Measurements from ENCODE around the gene ANKRD53.

The ANKRD53 gene

GRCh38 chr2:70987386-70987785, 9.0 kb downstream of the ANKRD53 start:
- TF ChIP-seq FOXP2 (optimal IDR thresholded peaks at IDR 0.05; ENCODE audit: borderline replicate concordance, extremely low read depth, extremely low read length, insufficient read depth) (no peak), TAF1 (IDR thresholded peaks at IDR 0.05; ENCODE audit: borderline replicate concordance, insufficient read depth, low read length) (no peak), SIN3A (IDR thresholded peaks at IDR 0.05; ENCODE audit: borderline replicate concordance, insufficient read depth, low read length) (no peak), POLR2AphosphoS5 (IDR thresholded peaks at IDR 0.05; ENCODE audit: low read depth, low read length) (no peak), REST (IDR thresholded peaks at IDR 0.05; ENCODE audit: insufficient read depth in 1 of 2, low read depth in 2 of 2, low read length in 2 of 2) (no peak)

- TF ChIP-seq FOXP2 (optimal IDR thresholded peaks at IDR 0.05; ENCODE audit: borderline replicate concordance, extremely low read depth, extremely low read length, insufficient read depth) (no peak), POLR2AphosphoS5 (IDR thresholded peaks at IDR 0.05; ENCODE audit: low read depth, low read length) (no peak), REST (IDR thresholded peaks at IDR 0.05; ENCODE audit: insufficient read depth in 1 of 2, low read depth in 2 of 2, low read length in 2 of 2) (no peak)
Measured at GRCh38 chr2:70988151-70988550, 9.7 kb downstream of the ANKRD53 start.

GRCh38 chr2:70988726-70989648, 10.6 kb downstream of the ANKRD53 start:
- TF ChIP-seq REST (IDR thresholded peaks at IDR 0.05; ENCODE audit: insufficient read depth in 1 of 2, low read depth in 2 of 2, low read length in 2 of 2) (no peak), POLR2AphosphoS5 (IDR thresholded peaks at IDR 0.05; ENCODE audit: low read depth, low read length) (no peak), TAF1 (IDR thresholded peaks at IDR 0.05; ENCODE audit: borderline replicate concordance, insufficient read depth, low read length) (no peak), FOXP2 (optimal IDR thresholded peaks at IDR 0.05; ENCODE audit: borderline replicate concordance, extremely low read depth, extremely low read length, insufficient read depth) (no peak)

GRCh38 chr2:70990216-70990615, 11.8 kb downstream of the ANKRD53 start:
- TF ChIP-seq FOXP2 (optimal IDR thresholded peaks at IDR 0.05; ENCODE audit: borderline replicate concordance, extremely low read depth, extremely low read length, insufficient read depth), result no peak
- no peak for TF ChIP-seq POLR2AphosphoS5 (IDR thresholded peaks at IDR 0.05; ENCODE audit: low read depth, low read length)
- no peak for TF ChIP-seq REST (IDR thresholded peaks at IDR 0.05; ENCODE audit: insufficient read depth in 1 of 2, low read depth in 2 of 2, low read length in 2 of 2)
- TF ChIP-seq SIN3A (IDR thresholded peaks at IDR 0.05; ENCODE audit: borderline replicate concordance, insufficient read depth, low read length), result no peak
- no peak for TF ChIP-seq TAF1 (IDR thresholded peaks at IDR 0.05; ENCODE audit: borderline replicate concordance, insufficient read depth, low read length)

Data from PFSK-1 (cell line).